ENCODE results near the gene KLF3.
"Not testable (repeated sequence)": the region's sequence is repeated elsewhere in the genome, so short reads cannot be mapped to it uniquely, and the experiment has no call there.

Gene KLF3

DNA sequence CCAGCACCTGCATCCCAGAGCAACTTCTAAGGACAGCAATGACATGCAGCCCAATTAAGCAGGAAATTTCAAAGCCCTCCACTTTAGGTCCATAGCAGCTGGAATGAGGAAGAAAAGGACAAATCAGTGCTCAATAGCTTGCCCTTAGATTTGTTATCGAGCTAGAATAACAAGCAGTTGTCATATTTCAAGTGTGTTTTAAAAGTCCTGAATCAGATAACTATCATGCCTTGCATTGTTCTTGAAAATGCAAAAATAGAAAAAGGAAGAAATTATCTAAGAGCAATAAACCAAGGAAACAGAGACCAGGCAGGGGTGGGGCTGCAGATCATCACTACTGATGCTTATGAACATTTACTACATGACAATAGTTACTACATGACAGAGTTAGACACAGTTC is 43.9 kb upstream of the KLF3 start:
- Histone ChIP-seq H3K4me1 (ENCODE audit: control insufficient read depth in 1 of 2, insufficient read depth in 1 of 2, low read depth in 1 of 2, low read length in 1 of 2) (peaks cover 44 to 49% of the 10 kb centered on the region in 2 experiments), H3K27me3 (no peaks in the 10 kb centered on the region), H3K4me3 (ENCODE audit: low read depth in 1 of 2, low read length in 1 of 2) (no peak overlapping the region), H3K27ac (peak overlapping the region; percentile 96), H3K9me3 (no peaks in the 10 kb centered on the region), H3K36me3 (no peaks in the 10 kb centered on the region)
- TF ChIP-seq, protein P1, sequence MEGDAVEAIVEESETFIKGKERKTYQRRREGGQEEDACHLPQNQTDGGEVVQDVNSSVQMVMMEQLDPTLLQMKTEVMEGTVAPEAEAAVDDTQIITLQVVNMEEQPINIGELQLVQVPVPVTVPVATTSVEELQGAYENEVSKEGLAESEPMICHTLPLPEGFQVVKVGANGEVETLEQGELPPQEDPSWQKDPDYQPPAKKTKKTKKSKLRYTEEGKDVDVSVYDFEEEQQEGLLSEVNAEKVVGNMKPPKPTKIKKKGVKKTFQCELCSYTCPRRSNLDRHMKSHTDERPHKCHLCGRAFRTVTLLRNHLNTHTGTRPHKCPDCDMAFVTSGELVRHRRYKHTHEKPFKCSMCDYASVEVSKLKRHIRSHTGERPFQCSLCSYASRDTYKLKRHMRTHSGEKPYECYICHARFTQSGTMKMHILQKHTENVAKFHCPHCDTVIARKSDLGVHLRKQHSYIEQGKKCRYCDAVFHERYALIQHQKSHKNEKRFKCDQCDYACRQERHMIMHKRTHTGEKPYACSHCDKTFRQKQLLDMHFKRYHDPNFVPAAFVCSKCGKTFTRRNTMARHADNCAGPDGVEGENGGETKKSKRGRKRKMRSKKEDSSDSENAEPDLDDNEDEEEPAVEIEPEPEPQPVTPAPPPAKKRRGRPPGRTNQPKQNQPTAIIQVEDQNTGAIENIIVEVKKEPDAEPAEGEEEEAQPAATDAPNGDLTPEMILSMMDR (IDR thresholded peaks at IDR 0.05), result no peak

DNA sequence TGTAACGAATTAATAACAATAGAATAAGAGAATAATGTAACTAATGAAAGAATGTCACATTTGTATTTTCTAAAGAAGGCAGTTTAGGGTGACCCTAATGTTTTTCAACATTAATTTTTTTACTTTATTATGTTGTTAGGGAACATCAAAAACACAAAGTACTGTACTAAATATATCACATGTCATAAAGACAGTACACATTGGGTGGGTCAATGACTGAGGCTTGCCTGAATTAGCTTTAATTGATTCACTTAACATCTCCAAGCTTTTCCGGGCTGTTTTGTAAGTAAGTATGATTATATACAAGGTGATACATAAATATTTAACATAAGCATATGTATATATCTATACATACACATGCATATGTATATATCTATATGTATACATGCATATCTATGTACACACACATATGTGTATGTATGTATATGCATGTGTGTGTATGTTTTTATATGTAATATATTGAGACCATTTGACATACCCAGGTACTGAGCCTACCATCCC is 43.4 kb upstream of the KLF3 start:
- H3K4me1 ChIP-seq (ENCODE audit: control insufficient read depth in 1 of 2, insufficient read depth in 1 of 2, low read depth in 1 of 2, low read length in 1 of 2), result peaks cover 44 to 49% of the 10 kb centered on the region in 2 experiments
- TF ChIP-seq, protein P1 (IDR thresholded peaks at IDR 0.05), result no peak
- no peaks in the 10 kb centered on the region for H3K9me3 ChIP-seq
- no peaks in the 10 kb centered on the region for H3K36me3 ChIP-seq
- peak overlapping the region; percentile 96 for H3K27ac ChIP-seq
- no peaks in the 10 kb centered on the region for H3K27me3 ChIP-seq
- no peak overlapping the region for H3K4me3 ChIP-seq (ENCODE audit: low read depth in 1 of 2, low read length in 1 of 2)

DNA sequence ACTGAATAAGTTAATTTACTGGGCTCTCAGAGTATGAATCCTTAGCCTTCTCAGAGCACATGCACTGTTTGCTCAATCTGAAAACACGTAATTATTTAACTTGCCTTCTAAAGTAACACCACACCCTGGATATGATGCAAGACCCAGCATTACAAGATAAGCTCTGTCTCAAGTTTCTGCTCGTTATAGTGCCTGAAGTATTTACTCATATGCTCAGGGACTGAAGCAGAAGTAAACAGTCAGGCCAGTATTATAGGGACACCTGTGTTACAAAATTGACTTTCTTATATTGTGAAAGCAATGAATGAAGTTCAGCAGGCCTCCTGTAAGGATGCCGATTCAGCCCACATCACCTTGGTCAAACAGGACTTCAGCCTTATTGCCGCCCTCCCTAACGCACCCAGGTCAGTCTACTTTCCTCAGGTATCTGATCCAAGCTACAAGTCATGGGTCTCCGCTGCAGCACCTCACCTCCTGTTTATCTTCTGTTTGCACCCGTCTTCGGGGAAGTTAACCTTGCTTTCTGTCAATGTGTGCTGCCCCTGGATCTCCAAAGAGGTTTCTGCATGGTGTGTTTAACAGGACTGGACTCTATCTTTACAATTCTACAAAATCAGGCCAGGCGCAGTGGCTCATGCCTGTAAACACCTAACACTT is 42.8 kb upstream of the KLF3 start:
- TF ChIP-seq, protein P1 (IDR thresholded peaks at IDR 0.05), result no peak
- peak overlapping the region; percentile 96 for H3K27ac ChIP-seq
- H3K9me3 ChIP-seq, result no peaks in the 10 kb centered on the region
- no peaks in the 10 kb centered on the region for H3K27me3 ChIP-seq
- H3K36me3 ChIP-seq, result no peaks in the 10 kb centered on the region
- H3K4me3 ChIP-seq (ENCODE audit: low read depth in 1 of 2, low read length in 1 of 2), result peak overlapping the region; percentile 21 to 22
- peaks cover 41 to 44% of the 10 kb centered on the region in 2 experiments for H3K4me1 ChIP-seq (ENCODE audit: control insufficient read depth in 1 of 2, insufficient read depth in 1 of 2, low read depth in 1 of 2, low read length in 1 of 2)

DNA sequence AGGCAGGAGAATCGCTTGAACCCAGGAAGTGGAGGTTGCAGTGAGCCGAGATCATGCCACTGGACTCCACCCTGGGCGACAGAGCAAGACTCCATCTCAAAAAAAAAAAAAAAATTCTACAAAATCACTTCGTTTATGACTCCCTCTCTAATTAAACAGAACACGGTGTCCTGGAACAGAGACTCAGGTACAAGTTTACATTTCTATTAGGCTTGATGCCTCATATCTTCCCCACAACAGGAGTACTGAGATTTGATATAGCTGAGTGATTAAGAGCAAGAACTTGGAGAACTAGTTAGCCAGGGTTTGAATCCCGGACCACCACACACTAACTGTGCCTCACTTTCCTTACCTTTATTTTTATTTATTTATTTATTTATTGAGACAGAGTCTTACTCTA is 42.2 kb upstream of the KLF3 start:
- Histone ChIP-seq H3K36me3 (no peaks in the 10 kb centered on the region), H3K4me3 (ENCODE audit: low read depth in 1 of 2, low read length in 1 of 2) (peak overlapping the region; percentile 21 to 22), H3K27me3 (no peaks in the 10 kb centered on the region), H3K27ac (peak overlapping the region; percentile 96), H3K9me3 (no peaks in the 10 kb centered on the region), H3K4me1 (ENCODE audit: control insufficient read depth in 1 of 2, insufficient read depth in 1 of 2, low read depth in 1 of 2, low read length in 1 of 2) (peaks cover 36 to 39% of the 10 kb centered on the region in 2 experiments)
- TF ChIP-seq, protein P1 (IDR thresholded peaks at IDR 0.05), result no peak

DNA sequence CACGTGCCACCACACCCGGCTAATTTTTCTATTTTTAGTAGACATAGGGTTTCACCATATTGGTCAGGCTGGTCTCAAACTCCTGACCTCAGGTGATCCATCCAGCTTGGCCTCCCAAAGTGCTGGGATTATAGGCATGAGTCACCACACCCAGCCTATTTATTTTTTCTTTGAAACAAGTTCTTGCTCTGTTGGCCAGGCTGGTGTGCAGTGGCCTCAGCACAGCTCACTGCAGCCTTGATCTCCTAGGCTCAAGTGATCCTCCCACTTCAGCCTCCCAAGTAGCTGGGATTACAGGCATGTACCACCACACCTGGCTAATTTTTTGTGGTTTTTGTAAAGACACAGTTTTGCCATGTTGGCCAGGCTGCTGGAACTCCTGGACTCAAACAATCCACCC is 41.7 kb upstream of the KLF3 start:
- H3K4me3 ChIP-seq (ENCODE audit: low read depth in 1 of 2, low read length in 1 of 2); H3K36me3 ChIP-seq; H3K9me3 ChIP-seq; H3K27me3 ChIP-seq: not testable (repeated sequence)
- Histone ChIP-seq H3K27ac (peak overlapping the region; percentile 96), H3K4me1 (ENCODE audit: control insufficient read depth in 1 of 2, insufficient read depth in 1 of 2, low read depth in 1 of 2, low read length in 1 of 2) (peaks cover 36 to 39% of the 10 kb centered on the region in 2 experiments)

DNA sequence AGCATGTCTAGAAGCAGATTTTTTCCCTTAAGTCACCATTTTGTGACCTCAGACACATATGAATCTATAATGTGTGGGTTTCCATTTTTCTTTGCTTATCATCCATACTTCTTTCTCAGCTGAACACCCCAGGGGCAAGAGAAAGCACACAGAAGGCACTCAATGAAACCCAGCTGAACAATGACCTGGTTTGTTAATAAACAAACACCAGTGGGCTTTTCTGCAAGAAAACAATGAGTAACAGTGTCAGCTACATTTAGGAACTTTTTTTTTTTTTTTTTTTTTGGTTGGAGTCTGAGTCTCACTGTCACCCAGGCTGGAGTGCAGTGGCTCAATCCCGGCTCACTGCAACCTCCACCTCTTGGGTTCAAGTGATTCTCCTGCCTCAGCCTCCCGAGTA is 40.7 kb upstream of the KLF3 start:
- Histone ChIP-seq H3K4me1 (ENCODE audit: control insufficient read depth in 1 of 2, insufficient read depth in 1 of 2, low read depth in 1 of 2, low read length in 1 of 2) (peaks cover 36 to 39% of the 10 kb centered on the region in 2 experiments), H3K9me3 (no peaks in the 10 kb centered on the region), H3K4me3 (ENCODE audit: low read depth in 1 of 2, low read length in 1 of 2) (no peak overlapping the region), H3K27ac (no peak overlapping the region), H3K27me3 (no peaks in the 10 kb centered on the region), H3K36me3 (no peaks in the 10 kb centered on the region)
- TF ChIP-seq, protein P1 (IDR thresholded peaks at IDR 0.05), result no peak
